ENCODE measurements around the gene SELPLG. TPM values are rescaled to one million over a fixed set of nuclear protein-coding genes. Genes with fewer than 3 reads are reported as not detected.
A peak's percentile ranks its signal among the peaks of the same experiment; 100 is the strongest.

SELPLG gene
- polyA plus RNA-seq, 2 donors = 0.86 to 2.0 TPM

DNA sequence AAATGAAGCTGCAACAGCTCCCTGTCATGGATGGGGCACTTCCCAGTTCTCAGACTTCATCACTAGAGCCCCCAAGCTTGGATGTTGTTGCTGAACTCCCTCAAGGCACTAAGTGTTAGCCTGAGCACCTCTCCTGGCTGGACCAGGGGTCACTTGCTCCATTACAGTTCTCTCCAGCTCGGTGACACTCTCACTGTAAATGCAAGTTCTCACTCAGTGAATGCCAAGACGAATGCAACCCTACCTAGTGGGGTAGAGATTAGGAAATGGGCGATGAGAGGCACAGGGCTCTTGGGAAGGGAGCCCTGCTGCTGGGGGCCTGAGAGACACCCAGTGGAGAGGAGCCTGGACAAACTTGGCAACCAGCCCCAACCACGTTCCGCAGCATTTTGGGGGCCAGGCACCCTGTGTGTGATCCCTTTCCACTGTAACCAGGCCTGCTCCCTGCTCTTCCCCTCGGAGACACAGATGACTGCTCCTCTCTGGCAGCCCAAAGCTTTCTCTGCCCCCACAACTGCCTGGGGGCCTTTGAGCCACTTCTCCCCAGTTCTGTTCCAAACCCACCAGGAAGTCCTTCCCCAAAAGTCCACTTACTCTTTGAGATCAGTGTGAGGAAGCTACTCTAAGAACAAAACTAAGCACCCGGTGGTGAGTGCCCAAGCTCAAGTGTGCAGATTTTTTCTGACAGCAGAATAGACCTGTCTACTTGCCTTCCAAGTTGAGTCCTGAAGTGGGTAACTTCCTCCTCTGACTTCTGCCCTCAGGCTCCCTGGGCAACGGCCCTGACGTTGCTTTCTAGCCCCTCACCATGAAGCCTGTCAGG lies 8.0 kb upstream of the SELPLG start:
- H3K27me3 ChIP-seq (ENCODE audit: control insufficient read depth in 1 of 2, insufficient read depth in 2 of 2, low read length in 2 of 2) = no peaks in the 10 kb centered on the region
- H3K4me3 ChIP-seq (ENCODE audit: low read depth in 1 of 2, low read length in 2 of 2) = no peak overlapping the region
- H3K36me3 ChIP-seq (ENCODE audit: control insufficient read depth in 2 of 2, insufficient read depth in 2 of 2, low read length in 1 of 2) = peaks cover 3 to 12% of the 10 kb centered on the region in 2 donors
- no peaks in the 10 kb centered on the region for H3K9me3 ChIP-seq (ENCODE audit: control insufficient read depth in 2 of 2, insufficient read depth in 1 of 2, low read depth in 1 of 2, low read length in 1 of 2)
- 54 to 60% methylated on average over 9 of the region's 9 CpGs for WGBS, 2 donors
- H3K27ac ChIP-seq (ENCODE audit: low read depth in 2 of 2, low read length in 1 of 2) = no peak overlapping the region
- H3K4me1 ChIP-seq (ENCODE audit: control insufficient read depth in 2 of 2, insufficient read depth in 2 of 2, low read length in 1 of 2) = peaks cover 2 to 6% of the 10 kb centered on the region in 2 donors

DNA sequence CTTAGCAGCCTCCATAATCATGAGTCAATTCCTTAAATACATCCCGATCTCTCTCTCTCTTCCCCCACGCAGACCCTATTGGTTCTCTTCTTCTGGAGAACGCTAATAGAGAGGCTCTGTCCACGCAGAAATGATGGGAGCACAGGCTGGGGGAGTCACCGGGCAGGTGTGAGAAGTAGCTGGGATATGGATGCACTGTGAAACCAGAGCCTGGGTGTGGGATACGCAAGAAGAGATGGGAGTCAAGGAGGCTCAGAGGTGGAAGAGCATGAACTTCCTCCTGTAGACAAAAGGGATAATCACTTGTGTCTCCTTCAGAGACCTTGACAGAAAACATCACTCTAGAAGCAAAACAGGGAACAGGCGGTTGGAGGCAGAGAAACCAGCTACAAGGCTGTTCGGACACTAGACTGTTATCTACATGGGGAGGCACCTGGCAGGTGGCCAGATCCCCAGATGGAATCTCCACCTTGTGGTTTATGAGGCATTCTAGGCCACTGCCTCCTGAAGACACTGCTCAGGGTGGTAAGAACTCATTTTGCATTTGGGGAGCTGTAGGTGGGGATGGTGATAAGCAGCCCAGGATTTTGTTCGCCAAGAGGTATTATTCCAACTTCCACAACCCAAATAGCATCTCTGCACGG lies 7.2 kb upstream of the SELPLG start:
- peaks cover 3 to 6% of the 10 kb centered on the region in 2 donors for H3K4me1 ChIP-seq (ENCODE audit: control insufficient read depth in 2 of 2, insufficient read depth in 2 of 2, low read length in 1 of 2)
- no peaks in the 10 kb centered on the region for H3K27me3 ChIP-seq (ENCODE audit: control insufficient read depth in 1 of 2, insufficient read depth in 2 of 2, low read length in 2 of 2)
- H3K36me3 ChIP-seq (ENCODE audit: control insufficient read depth in 2 of 2, insufficient read depth in 2 of 2, low read length in 1 of 2) = peaks cover 2 to 8% of the 10 kb centered on the region in 2 donors
- no peak overlapping the region for H3K27ac ChIP-seq (ENCODE audit: low read depth in 2 of 2, low read length in 1 of 2)
- no peak overlapping the region for H3K4me3 ChIP-seq (ENCODE audit: low read depth in 1 of 2, low read length in 2 of 2)
- H3K9me3 ChIP-seq (ENCODE audit: control insufficient read depth in 2 of 2, insufficient read depth in 1 of 2, low read depth in 1 of 2, low read length in 1 of 2) = no peaks in the 10 kb centered on the region
- WGBS, 2 donors = 81 to 82% methylated on average over 10 of the region's 10 CpGs

DNA sequence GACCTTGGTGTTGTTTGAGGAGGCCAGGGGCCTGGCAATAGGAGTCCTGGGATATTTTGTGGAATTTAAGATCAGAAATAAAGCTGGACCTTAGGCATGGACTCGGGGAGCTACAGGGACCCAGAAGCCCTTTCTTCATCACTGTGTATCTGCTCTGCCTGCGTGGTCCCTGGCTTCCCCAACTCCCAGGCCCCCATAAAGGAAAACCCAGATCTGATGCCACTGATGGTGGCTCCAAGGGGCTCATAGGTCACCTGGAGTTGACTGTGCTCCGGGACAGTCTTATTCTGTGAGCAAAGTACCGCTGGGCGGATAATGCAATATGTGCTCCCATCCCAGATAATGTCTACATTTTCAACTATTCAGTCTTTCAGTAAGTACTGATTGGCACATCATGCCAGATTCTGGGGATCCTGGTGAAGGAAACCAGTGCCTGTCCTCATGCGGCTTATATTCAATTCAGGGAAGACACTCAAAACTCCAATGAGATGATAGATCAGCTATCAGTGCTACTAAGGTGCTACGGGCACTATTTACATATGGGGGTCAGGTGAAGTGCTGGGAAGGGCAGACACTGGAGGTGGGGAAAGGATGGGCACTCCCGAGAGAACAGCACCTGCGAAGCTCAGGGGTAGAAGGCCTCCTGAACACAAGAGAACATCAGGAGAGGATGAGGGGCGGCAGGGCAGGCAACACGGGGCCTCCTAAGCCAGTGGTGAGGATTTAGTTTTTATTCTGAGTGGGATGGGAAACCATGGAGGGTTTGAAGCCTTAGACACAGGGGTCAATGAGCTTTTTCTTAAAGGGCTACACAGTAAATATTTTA lies 5.5 kb upstream of the SELPLG start:
- peaks cover 3 to 6% of the 10 kb centered on the region in 2 donors for H3K4me1 ChIP-seq (ENCODE audit: control insufficient read depth in 2 of 2, insufficient read depth in 2 of 2, low read length in 1 of 2)
- no peaks in the 10 kb centered on the region for H3K9me3 ChIP-seq (ENCODE audit: control insufficient read depth in 2 of 2, insufficient read depth in 1 of 2, low read depth in 1 of 2, low read length in 1 of 2)
- H3K4me3 ChIP-seq (ENCODE audit: low read depth in 1 of 2, low read length in 2 of 2) = no peak overlapping the region
- H3K27ac ChIP-seq (ENCODE audit: low read depth in 2 of 2, low read length in 1 of 2) = no peak overlapping the region
- no peaks in the 10 kb centered on the region for H3K27me3 ChIP-seq (ENCODE audit: control insufficient read depth in 1 of 2, insufficient read depth in 2 of 2, low read length in 2 of 2)
- WGBS, 2 donors = 83 to 88% methylated on average over 11 of the region's 11 CpGs
- no peaks in the 10 kb centered on the region for H3K36me3 ChIP-seq (ENCODE audit: control insufficient read depth in 2 of 2, insufficient read depth in 2 of 2, low read length in 1 of 2)

DNA sequence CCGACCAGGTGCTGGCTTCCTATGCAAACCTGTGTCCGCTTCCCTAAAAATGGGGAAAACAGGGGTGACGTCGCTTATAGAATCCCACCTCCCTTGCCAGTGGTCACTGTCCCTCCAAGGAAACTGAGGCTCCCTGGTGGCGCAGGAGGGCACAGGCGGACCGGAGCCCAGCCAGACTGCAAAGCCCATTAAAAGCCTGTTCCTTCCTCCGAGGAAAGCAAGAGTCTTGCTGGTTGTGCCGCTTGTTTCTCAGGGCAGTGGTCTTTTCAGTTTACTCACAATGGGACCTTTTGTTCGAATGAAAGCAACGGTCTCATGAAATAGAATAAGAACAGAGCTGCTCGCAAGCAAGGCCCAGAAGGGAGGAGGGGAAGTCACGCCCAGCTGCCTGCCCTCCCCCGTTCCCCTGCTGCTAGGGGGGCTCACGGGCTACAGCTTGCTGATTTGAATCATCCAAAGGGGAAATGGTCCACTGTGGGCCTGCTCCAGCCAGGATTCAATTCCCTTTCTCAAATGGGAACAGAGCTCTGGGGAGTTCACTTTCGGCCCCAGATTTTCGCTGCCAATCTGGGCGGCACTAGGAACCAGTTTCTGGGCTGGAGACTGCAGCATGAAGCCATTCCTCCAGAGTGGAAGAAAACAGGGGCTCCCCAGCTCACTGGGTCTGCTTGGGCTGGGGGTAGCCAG lies 4.6 kb upstream of the SELPLG start:
- no peak overlapping the region for H3K4me3 ChIP-seq (ENCODE audit: low read depth in 1 of 2, low read length in 2 of 2)
- WGBS, 2 donors = 30 to 31% methylated on average over 18 of the region's 18 CpGs
- peaks cover 3 to 6% of the 10 kb centered on the region in 2 donors for H3K4me1 ChIP-seq (ENCODE audit: control insufficient read depth in 2 of 2, insufficient read depth in 2 of 2, low read length in 1 of 2)
- no peaks in the 10 kb centered on the region for H3K27me3 ChIP-seq (ENCODE audit: control insufficient read depth in 1 of 2, insufficient read depth in 2 of 2, low read length in 2 of 2)
- no peaks in the 10 kb centered on the region for H3K36me3 ChIP-seq (ENCODE audit: control insufficient read depth in 2 of 2, insufficient read depth in 2 of 2, low read length in 1 of 2)
- no peak overlapping the region for H3K27ac ChIP-seq (ENCODE audit: low read depth in 2 of 2, low read length in 1 of 2)
- H3K9me3 ChIP-seq (ENCODE audit: control insufficient read depth in 2 of 2, insufficient read depth in 1 of 2, low read depth in 1 of 2, low read length in 1 of 2) = no peaks in the 10 kb centered on the region

- H3K36me3 ChIP-seq (ENCODE audit: control insufficient read depth in 2 of 2, insufficient read depth in 2 of 2, low read length in 1 of 2) = no peaks in the 10 kb centered on the region
- no peak overlapping the region for H3K27ac ChIP-seq (ENCODE audit: low read depth in 2 of 2, low read length in 1 of 2)
- 64 to 71% methylated on average over 7 of the region's 7 CpGs for WGBS, 2 donors
- no peak overlapping the region for H3K4me3 ChIP-seq (ENCODE audit: low read depth in 1 of 2, low read length in 2 of 2)
- no peaks in the 10 kb centered on the region for H3K9me3 ChIP-seq (ENCODE audit: control insufficient read depth in 2 of 2, insufficient read depth in 1 of 2, low read depth in 1 of 2, low read length in 1 of 2)
- no peaks in the 10 kb centered on the region for H3K27me3 ChIP-seq (ENCODE audit: control insufficient read depth in 1 of 2, insufficient read depth in 2 of 2, low read length in 2 of 2)
- peaks cover 3 to 6% of the 10 kb centered on the region in 2 donors for H3K4me1 ChIP-seq (ENCODE audit: control insufficient read depth in 2 of 2, insufficient read depth in 2 of 2, low read length in 1 of 2)
Measured at GRCh38 chr12:108637222-108637971, 3.7 kb upstream of the SELPLG start.

DNA sequence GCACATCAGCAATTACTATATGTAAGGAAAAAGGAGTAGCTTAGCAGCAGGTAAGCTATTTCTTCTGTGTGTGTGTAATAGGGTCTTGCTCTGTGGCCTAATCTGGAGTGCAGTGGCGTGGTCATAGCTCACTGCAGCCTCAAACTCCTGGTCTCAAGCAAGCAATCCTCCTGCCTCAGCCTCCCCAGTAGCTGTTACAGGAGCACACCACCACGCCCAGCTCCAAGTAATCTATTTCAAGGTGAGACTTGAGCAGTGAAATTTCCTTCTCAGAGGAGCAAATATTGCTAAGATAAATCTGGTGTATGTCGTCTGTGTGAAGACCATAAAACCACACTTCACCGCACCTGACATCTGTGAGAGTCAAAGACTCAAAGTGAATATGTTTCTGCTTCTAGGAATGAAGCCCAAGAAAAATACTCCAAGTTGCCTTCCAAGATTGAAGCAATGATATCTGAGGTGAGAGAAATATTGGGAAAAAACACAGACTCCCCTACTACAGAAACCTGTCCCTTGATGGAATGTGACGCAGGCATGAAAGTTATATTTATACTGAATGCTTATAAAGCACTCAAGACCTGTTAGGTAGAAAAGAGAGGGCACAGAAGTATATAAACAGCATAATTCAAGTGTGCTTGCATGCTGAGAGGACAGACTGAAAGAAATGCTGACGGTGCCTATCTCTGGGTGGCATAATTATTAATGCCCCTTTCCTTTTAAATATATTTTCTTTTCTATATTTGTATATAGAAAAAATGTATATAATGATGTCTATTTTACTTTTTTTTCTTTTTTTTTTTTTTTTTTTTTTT lies 2.5 kb upstream of the SELPLG start:
- WGBS, 2 donors = 73 to 80% methylated on average over 6 of the region's 6 CpGs
- Histone ChIP-seq H3K27me3 (ENCODE audit: control insufficient read depth in 1 of 2, insufficient read depth in 2 of 2, low read length in 2 of 2) (no peaks in the 10 kb centered on the region), H3K4me1 (ENCODE audit: control insufficient read depth in 2 of 2, insufficient read depth in 2 of 2, low read length in 1 of 2) (peaks cover 6 to 7% of the 10 kb centered on the region in 2 donors), H3K9me3 (ENCODE audit: control insufficient read depth in 2 of 2, insufficient read depth in 1 of 2, low read depth in 1 of 2, low read length in 1 of 2) (no peaks in the 10 kb centered on the region), H3K36me3 (ENCODE audit: control insufficient read depth in 2 of 2, insufficient read depth in 2 of 2, low read length in 1 of 2) (no peaks in the 10 kb centered on the region), H3K27ac (ENCODE audit: low read depth in 2 of 2, low read length in 1 of 2) (no peak overlapping the region), H3K4me3 (ENCODE audit: low read depth in 1 of 2, low read length in 2 of 2) (no peak overlapping the region)

DNA sequence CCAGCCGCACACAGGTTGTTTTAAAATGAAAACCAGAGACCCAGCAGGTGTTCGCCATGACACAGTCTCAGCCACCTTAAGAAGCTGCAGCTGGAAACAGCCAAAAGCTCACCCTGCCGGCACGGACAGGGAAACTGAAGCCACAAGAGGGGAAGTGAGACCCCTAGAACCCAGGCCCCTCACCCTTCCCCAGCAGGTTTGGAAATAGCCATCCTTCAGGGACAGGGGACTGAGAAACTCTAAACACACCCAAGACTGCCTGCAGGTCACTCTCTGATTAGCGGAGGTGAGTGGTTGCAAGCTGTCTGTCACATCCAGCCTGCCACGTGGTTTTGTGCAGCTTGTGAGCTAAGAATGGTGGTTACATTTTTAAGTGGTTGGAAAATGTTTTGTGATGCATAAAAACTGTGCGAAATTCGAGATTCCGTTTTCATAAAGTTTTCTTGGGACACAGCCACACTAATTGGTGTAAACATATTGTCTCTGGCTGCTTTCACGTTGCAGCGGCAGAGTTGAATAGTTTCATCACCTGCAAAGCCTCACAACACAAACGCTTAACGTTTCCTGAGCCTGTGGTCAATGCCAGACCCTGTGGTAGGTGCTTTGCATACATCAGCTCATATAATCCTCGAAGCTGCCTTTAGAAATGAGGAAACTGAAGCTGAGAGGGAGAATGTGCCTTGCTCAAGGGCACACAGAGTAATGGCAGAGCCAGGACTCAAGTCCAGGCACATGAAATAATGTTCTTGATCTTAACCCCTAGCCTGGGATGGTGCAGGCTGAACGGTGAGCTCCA lies 1.7 kb upstream of the SELPLG start:
- H3K27ac ChIP-seq (ENCODE audit: low read depth in 2 of 2, low read length in 1 of 2) = peak overlapping the region in 1 of 2 donors; percentile 46
- H3K4me3 ChIP-seq (ENCODE audit: low read depth in 1 of 2, low read length in 2 of 2) = no peak overlapping the region
- H3K9me3 ChIP-seq (ENCODE audit: control insufficient read depth in 2 of 2, insufficient read depth in 1 of 2, low read depth in 1 of 2, low read length in 1 of 2) = no peaks in the 10 kb centered on the region
- WGBS, 2 donors = 35 to 36% methylated on average over 15 of the region's 15 CpGs
- no peaks in the 10 kb centered on the region for H3K27me3 ChIP-seq (ENCODE audit: control insufficient read depth in 1 of 2, insufficient read depth in 2 of 2, low read length in 2 of 2)
- peaks cover 7 to 8% of the 10 kb centered on the region in 2 donors for H3K4me1 ChIP-seq (ENCODE audit: control insufficient read depth in 2 of 2, insufficient read depth in 2 of 2, low read length in 1 of 2)
- H3K36me3 ChIP-seq (ENCODE audit: control insufficient read depth in 2 of 2, insufficient read depth in 2 of 2, low read length in 1 of 2) = no peaks in the 10 kb centered on the region

GRCh38 chr12:108634341-108634751 lies 652 bp upstream of the SELPLG start:
- WGBS, 2 donors = 50 to 69% methylated on average over 4 of the region's 4 CpGs
- Histone ChIP-seq H3K36me3 (ENCODE audit: control insufficient read depth in 2 of 2, insufficient read depth in 2 of 2, low read length in 1 of 2) (no peaks in the 10 kb centered on the region), H3K27me3 (ENCODE audit: control insufficient read depth in 1 of 2, insufficient read depth in 2 of 2, low read length in 2 of 2) (no peaks in the 10 kb centered on the region), H3K9me3 (ENCODE audit: control insufficient read depth in 2 of 2, insufficient read depth in 1 of 2, low read depth in 1 of 2, low read length in 1 of 2) (no peaks in the 10 kb centered on the region), H3K4me1 (ENCODE audit: control insufficient read depth in 2 of 2, insufficient read depth in 2 of 2, low read length in 1 of 2) (peaks cover 7 to 9% of the 10 kb centered on the region in 2 donors), H3K4me3 (ENCODE audit: low read depth in 1 of 2, low read length in 2 of 2) (no peak overlapping the region), H3K27ac (ENCODE audit: low read depth in 2 of 2, low read length in 1 of 2) (peak overlapping the region; percentile 13 to 22)
